AG10803 (cell line): ENCODE data around the gene WWOX.

Source experiments
- DNase-seq: peaks from one replicate; pipeline ENCODE4 v3.0.0; 2010; ENCODE audit warnings: low read depth
- H3K4me3 ChIP-seq: 2 replicates; pipeline ENCODE4 v1.5.1; 2011; ENCODE audit warnings: mild to moderate bottlenecking, low read length, control low read depth
- CTCF ChIP-seq: conservative IDR thresholded peaks from 2 replicates; pipeline ENCODE4 v1.5.1; 2011; ENCODE audit warnings: mild to moderate bottlenecking, low read length, control low read depth, inconsistent platforms

WWOX gene

GRCh38 chr16:78452025-78452555 lies 352.6 kb downstream of the WWOX start:
- DNase-seq: no peak
- no peak overlapping the region for H3K4me3 ChIP-seq
- TF ChIP-seq CTCF: no peak

- no peak overlapping the region for H3K4me3 ChIP-seq
- DNase-seq: no peak
- TF ChIP-seq CTCF: no peak
Measured at GRCh38 chr16:78455861-78456260, 356.4 kb downstream of the WWOX start.

GRCh38 chr16:78458588-78458987 lies 359.1 kb downstream of the WWOX start:
- DNase-seq: no peak
- H3K4me3 ChIP-seq: no peak overlapping the region
- TF ChIP-seq CTCF: no peak

GRCh38 chr16:78460428-78460827 lies 361.0 kb downstream of the WWOX start:
- H3K4me3 ChIP-seq: no peak overlapping the region
- DNase-seq: no peak
- no peak for TF ChIP-seq CTCF

- H3K4me3 ChIP-seq: no peak overlapping the region
- no peak for TF ChIP-seq CTCF
- no peak for DNase-seq
Measured at GRCh38 chr16:78461087-78461486, 361.6 kb downstream of the WWOX start.

GRCh38 chr16:78461496-78462287 lies 362.2 kb downstream of the WWOX start:
- DNase-seq: no peak
- H3K4me3 ChIP-seq: no peak overlapping the region
- no peak for TF ChIP-seq CTCF
